ENCODE data around the gene LRRC14B. TPM values are rescaled to one million over a fixed set of nuclear protein-coding genes. Genes with fewer than 3 reads are reported as not detected.

LRRC14B gene
- total RNA-seq, 4 donors from 2014 or later: not detected

DNA sequence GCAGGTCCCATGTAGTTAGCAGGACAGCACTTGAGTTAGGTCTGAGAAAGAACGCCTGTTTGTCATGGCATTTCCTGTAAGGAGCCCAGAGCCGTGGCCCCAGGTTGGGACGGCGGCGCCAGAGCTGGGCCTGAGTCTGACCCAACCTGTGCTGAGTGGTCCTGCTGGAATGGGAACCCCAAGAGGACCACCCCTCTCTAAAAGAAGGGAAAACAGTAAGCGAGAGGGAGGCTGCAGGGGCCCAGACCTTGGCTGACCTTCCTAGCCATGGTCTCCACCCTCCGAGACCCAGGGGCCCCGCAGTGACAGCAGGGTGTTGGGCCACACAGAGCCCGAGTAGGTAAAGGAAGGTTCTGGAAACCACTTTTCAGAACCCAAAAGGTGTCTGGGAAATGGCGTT, 1.8 kb upstream of the LRRC14B start:
- no peaks in the 10 kb centered on the region for H3K9me3 ChIP-seq
- no peak overlapping the region for H3K4me3 ChIP-seq
- intact Hi-C loops (cut with DNase I): no loop called here
- TF ChIP-seq POLR2A (IDR thresholded peaks at IDR 0.05): no peak
- TF ChIP-seq, protein P1, sequence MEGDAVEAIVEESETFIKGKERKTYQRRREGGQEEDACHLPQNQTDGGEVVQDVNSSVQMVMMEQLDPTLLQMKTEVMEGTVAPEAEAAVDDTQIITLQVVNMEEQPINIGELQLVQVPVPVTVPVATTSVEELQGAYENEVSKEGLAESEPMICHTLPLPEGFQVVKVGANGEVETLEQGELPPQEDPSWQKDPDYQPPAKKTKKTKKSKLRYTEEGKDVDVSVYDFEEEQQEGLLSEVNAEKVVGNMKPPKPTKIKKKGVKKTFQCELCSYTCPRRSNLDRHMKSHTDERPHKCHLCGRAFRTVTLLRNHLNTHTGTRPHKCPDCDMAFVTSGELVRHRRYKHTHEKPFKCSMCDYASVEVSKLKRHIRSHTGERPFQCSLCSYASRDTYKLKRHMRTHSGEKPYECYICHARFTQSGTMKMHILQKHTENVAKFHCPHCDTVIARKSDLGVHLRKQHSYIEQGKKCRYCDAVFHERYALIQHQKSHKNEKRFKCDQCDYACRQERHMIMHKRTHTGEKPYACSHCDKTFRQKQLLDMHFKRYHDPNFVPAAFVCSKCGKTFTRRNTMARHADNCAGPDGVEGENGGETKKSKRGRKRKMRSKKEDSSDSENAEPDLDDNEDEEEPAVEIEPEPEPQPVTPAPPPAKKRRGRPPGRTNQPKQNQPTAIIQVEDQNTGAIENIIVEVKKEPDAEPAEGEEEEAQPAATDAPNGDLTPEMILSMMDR (IDR thresholded peaks at IDR 0.05): no peak
- no peaks in the 10 kb centered on the region for H3K36me3 ChIP-seq
- 92 to 95% methylated on average over 4 of the region's 10 CpGs for WGBS, 2 donors
- no peak for DNase-seq
- H3K4me1 ChIP-seq: peaks cover 10 to 27% (median 13%) of the 10 kb centered on the region in 3 donors
- no peak overlapping the region for H3K27ac ChIP-seq
- H3K27me3 ChIP-seq: peaks cover 0 to 84% (median 2%) of the 10 kb centered on the region in 4 donors

DNA sequence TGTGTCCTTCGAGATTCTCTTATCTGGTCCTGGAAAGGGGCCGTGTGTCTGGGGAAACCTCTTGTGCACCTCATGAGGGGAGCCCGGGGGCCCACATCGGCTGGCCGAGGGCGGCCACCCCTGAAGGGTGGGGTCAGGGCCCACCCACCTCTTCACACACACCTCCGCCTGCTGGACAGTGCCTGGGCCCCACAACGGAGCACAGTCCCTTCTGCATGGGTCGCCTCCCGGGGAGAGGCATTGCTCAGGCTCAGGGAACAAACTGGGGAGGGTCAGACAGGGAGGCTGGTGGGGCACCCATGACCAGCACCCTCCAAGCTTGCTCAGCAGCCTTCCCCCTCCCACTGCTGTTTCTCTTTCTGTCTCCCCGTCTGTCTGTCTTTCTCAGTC, 1.3 kb upstream of the LRRC14B start:
- no peaks in the 10 kb centered on the region for H3K36me3 ChIP-seq
- 38 to 77% methylated on average over 2 to 7 of the region's 11 CpGs for WGBS, 2 donors
- intact Hi-C loops (cut with DNase I): no loop called here
- TF ChIP-seq, protein P1 (IDR thresholded peaks at IDR 0.05): no peak
- TF ChIP-seq POLR2A (IDR thresholded peaks at IDR 0.05): no peak
- H3K4me3 ChIP-seq: no peak overlapping the region
- H3K27ac ChIP-seq: no peak overlapping the region
- DNase-seq: no peak
- peaks cover 10 to 27% (median 13%) of the 10 kb centered on the region in 3 donors for H3K4me1 ChIP-seq
- no peaks in the 10 kb centered on the region for H3K9me3 ChIP-seq
- H3K27me3 ChIP-seq: peaks cover 0 to 84% (median 2%) of the 10 kb centered on the region in 4 donors

DNA sequence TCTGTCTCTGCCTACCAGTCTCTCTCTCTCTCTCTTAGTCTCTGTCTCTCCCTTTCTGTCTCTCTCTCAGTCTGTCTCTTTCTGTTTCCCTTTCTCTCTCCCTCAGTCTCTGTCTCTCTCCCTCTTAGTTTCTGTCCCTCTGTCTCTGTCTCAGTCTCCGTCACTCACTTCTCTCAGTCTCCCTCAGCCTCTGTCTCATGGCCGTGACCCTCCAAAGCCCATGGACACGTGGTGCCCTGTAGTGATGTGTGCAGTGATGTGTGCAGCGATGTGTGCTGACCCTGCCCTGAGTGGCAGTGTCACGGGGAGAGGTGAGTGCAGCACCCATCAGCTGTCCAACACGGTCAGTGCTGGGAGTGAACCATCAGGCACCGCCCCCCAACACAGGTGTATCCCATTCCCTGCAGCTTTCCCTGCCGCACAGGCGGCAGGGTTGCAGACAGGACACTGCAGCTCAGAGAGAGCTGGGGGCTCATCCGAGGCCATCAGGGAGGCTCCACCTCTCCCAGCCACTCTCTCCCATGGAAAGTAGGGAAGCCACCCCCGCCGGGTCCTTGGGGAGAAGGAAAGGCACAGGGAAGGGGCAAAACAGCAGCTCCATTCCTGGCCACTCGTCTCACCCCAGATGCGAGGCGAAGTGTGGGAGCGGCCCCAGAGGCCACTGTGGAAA, 794 bp upstream of the LRRC14B start:
- Histone ChIP-seq H3K4me3 (no peak overlapping the region), H3K4me1 (peaks cover 10 to 27% (median 13%) of the 10 kb centered on the region in 3 donors), H3K9me3 (no peaks in the 10 kb centered on the region), H3K27ac (no peak overlapping the region), H3K27me3 (peaks cover 0 to 81% (median 2%) of the 10 kb centered on the region in 4 donors), H3K36me3 (no peaks in the 10 kb centered on the region)
- WGBS, 2 donors: 39 to 45% methylated on average over 3 to 6 of the region's 16 CpGs
- no peak for TF ChIP-seq POLR2A (IDR thresholded peaks at IDR 0.05)
- TF ChIP-seq, protein P1 (IDR thresholded peaks at IDR 0.05): no peak
- DNase-seq: no peak
- intact Hi-C loops (cut with DNase I): no loop called here

DNA sequence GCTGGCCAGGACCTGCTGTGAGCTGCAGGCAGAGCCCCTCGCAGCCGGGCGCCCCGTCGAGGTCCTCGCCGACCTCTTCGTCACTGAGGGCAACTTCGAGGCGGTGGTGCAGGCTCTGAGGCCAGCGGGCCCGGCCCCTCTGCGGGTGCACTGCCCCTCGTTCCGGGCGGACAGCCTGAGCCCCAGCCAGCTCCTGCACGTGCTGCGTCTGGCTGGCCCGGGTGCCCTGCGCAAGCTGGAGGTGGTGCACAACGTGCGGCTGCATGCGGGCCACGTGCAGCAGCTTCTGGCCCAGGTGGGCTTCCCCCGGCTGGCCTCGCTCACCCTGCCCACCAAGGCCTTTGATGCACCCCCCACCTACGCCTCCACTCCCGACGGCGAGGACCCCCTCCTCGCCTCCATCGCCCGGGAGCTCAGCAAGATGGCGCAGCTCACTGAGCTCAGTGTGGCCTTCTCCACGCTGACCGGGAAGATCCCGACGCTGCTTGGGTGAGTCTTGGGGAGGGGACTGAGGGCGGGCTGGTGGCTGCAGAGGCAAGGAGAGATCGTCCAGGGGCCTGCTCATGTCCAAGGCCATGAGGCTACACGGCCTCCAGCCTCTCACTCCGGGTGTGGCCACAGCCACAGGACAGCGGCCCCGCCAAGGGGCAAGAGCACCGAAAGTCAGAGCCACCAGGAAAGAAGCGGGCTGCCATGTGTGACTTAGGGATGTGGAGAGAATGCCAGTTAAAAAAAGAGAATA, 825 bp downstream of the LRRC14B start:
- peak overlapping the region in 1 of 4 donors; percentile 47 for H3K4me3 ChIP-seq
- WGBS, 2 donors: 100% methylated on average over 4 to 5 of the region's 46 CpGs
- H3K4me1 ChIP-seq: peaks cover 10 to 27% (median 13%) of the 10 kb centered on the region in 3 donors
- DNase-seq: no peak
- TF ChIP-seq, protein P1 (IDR thresholded peaks at IDR 0.05): no peak
- TF ChIP-seq POLR2A (IDR thresholded peaks at IDR 0.05): no peak
- no peaks in the 10 kb centered on the region for H3K9me3 ChIP-seq
- intact Hi-C loops (cut with DNase I): no loop called here
- H3K27ac ChIP-seq: no peak overlapping the region
- peaks cover 0 to 76% (median 2%) of the 10 kb centered on the region in 4 donors for H3K27me3 ChIP-seq
- H3K36me3 ChIP-seq: no peaks in the 10 kb centered on the region

DNA sequence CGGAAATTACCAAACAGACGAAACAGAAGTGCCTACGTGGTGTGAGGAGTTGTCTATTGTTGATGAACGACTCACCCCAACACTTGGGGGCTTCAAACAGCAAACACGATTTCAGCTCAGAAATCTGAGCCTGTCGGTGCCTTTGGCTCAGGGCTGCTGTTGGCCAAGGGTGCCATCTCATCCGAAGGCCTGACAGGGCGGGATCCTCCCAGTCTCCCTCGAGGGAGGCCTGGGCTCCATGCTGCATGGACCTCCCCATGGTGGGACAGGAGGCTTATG, 1.3 kb downstream of the LRRC14B start:
- TF ChIP-seq, protein P1 (IDR thresholded peaks at IDR 0.05): no peak
- no peak for TF ChIP-seq POLR2A (IDR thresholded peaks at IDR 0.05)
- Histone ChIP-seq H3K36me3 (no peaks in the 10 kb centered on the region), H3K4me3 (no peak overlapping the region), H3K27me3 (peaks cover 0 to 71% (median 2%) of the 10 kb centered on the region in 4 donors), H3K9me3 (no peaks in the 10 kb centered on the region), H3K27ac (no peak overlapping the region), H3K4me1 (peaks cover 10 to 27% (median 13%) of the 10 kb centered on the region in 3 donors)
- 69 to 71% methylated on average over 7 of the region's 9 CpGs for WGBS, 2 donors
- intact Hi-C loops (cut with DNase I): no loop called here
- no peak for DNase-seq

All from esophagus squamous epithelium (tissue), 5 donors.